Measurements from ENCODE around the gene LPIN1.

- TF ChIP-seq FOSL2 (IDR thresholded peaks at IDR 0.05): no peak
- TF ChIP-seq FOSL2 (CRISPR knock-in tag; IDR thresholded peaks at IDR 0.05): no peak
- no peak for TF ChIP-seq MAX (IDR thresholded peaks at IDR 0.05)
- TF ChIP-seq HES2 (IDR thresholded peaks at IDR 0.05): no peak
- no peak for TF ChIP-seq CTCF (IDR thresholded peaks at IDR 0.05)
- no peak for TF ChIP-seq ELK1 (IDR thresholded peaks at IDR 0.05; ENCODE audit: low read depth, low read length)
- no peak for TF ChIP-seq SMC3 (IDR thresholded peaks at IDR 0.05)
- no peak for TF ChIP-seq POLR2A (IDR thresholded peaks at IDR 0.05; ENCODE audit: low read length)
- no peak for TF ChIP-seq RAD21 (conservative IDR thresholded peaks at IDR 0.05 in 1 of 2, IDR thresholded peaks at IDR 0.05 in 1 of 2)
- no peak for TF ChIP-seq ESRRA (IDR thresholded peaks at IDR 0.05; ENCODE audit: borderline replicate concordance, low read length)
- no peak for TF ChIP-seq REST (IDR thresholded peaks at IDR 0.05)
These were observed 36.2 kb upstream of the LPIN1 start for GRCh38 chr2:11710210-11710609.

All from A549 (cell line).